DOHH2 (cell line): Measurements from ENCODE around the gene DRC3.

Source experiments
- H3F3A ChIP-seq: fragments of 200-600 bp; sonication (generic), shearing (Covaris generic); 2 replicates; pipeline ENCODE4 v1.6.0; 2016; ENCODE audit warnings: antibody characterized with exemption, mild to moderate bottlenecking; ENCODE audit not compliant: control insufficient read depth, insufficient read depth
- H3K27ac ChIP-seq: fragments of 200-600 bp; sonication (generic); 2 replicates; pipeline ENCODE4 v1.5.1; 2014; ENCODE audit warnings: low read depth, mild to moderate bottlenecking, low read length, moderate library complexity
- H3K27me3 ChIP-seq: fragments of 200-600 bp; sonication (generic); 2 replicates; pipeline ENCODE4 v1.6.1; 2014; ENCODE audit warnings: mild to moderate bottlenecking, low read length, mixed read lengths; ENCODE audit not compliant: control insufficient read depth
- H3K36me3 ChIP-seq: fragments of 200-600 bp; sonication (generic); 2 replicates; pipeline ENCODE4 v1.6.1; 2014; ENCODE audit warnings: mild to moderate bottlenecking, low read length, moderate library complexity, mixed read lengths; ENCODE audit not compliant: control insufficient read depth
- H3K4me1 ChIP-seq: fragments of 200-600 bp; sonication (generic); 2 replicates; pipeline ENCODE4 v1.6.1; 2014; ENCODE audit warnings: mild to moderate bottlenecking, low read length, mixed read lengths; ENCODE audit not compliant: control insufficient read depth
- H3K4me2 ChIP-seq: fragments of 200-600 bp; sonication (generic); 2 replicates; pipeline ENCODE4 v1.6.0; 2014; ENCODE audit warnings: mild to moderate bottlenecking, low read length, moderate library complexity
- H3K4me3 ChIP-seq: fragments of 200-600 bp; sonication (generic); 2 replicates; pipeline ENCODE4 v1.5.1; 2014; ENCODE audit warnings: mild to moderate bottlenecking, low read length, mixed read lengths
- H3K79me2 ChIP-seq: fragments of 200-600 bp; sonication (generic); 2 replicates; pipeline ENCODE4 v1.6.1; 2014; ENCODE audit warnings: mild to moderate bottlenecking, low read length, mixed read lengths; ENCODE audit not compliant: control insufficient read depth
- H3K9me2 ChIP-seq: fragments of 200-600 bp; sonication (generic); replicated peaks from 2 replicates; pipeline ENCODE4 v1.6.1; 2014; ENCODE audit warnings: mild to moderate bottlenecking, low read length, mixed read lengths; ENCODE audit not compliant: control insufficient read depth
- H3K9me3 ChIP-seq: fragments of 200-600 bp; sonication (generic); 2 replicates; pipeline ENCODE4 v1.6.1; 2014; ENCODE audit warnings: antibody characterized with exemption, low read length, mixed read lengths; ENCODE audit not compliant: control insufficient read depth, insufficient read depth
- H4K20me1 ChIP-seq: fragments of 200-600 bp; sonication (generic); 2 replicates; pipeline ENCODE4 v1.6.0; 2014; ENCODE audit warnings: low read depth, mild to moderate bottlenecking, antibody characterized with exemption, low read length, moderate library complexity; ENCODE audit not compliant: control insufficient read depth, insufficient read depth
- CTCF ChIP-seq: fragments of 200-600 bp; sonication (generic); IDR thresholded peaks from one replicate; pipeline ENCODE4 v1.5.1; 2014; ENCODE audit warnings: antibody characterized with exemption, mild to moderate bottlenecking, low read depth, low read length; ENCODE audit not compliant: poor library complexity, severe bottlenecking
- EZH2phosphoT487 ChIP-seq: fragments of 200-600 bp; sonication (generic); IDR thresholded peaks from 2 replicates; pipeline ENCODE4 v1.6.1; 2017; ENCODE audit warnings: borderline replicate concordance, mild to moderate bottlenecking, antibody characterized with exemption, low read length, moderate library complexity, mixed read lengths

The DRC3 gene

GRCh38 chr17:17929655-17930380, 42.8 kb upstream of the DRC3 start:
- Histone ChIP-seq H4K20me1 (no peaks in the 10 kb centered on the region), H3K27me3 (no peaks in the 10 kb centered on the region), H3K4me2 (no peak overlapping the region), H3K79me2 (no peaks in the 10 kb centered on the region), H3K27ac (no peak overlapping the region), H3K4me3 (no peak overlapping the region), H3K9me3 (no peaks in the 10 kb centered on the region), H3K4me1 (no peaks in the 10 kb centered on the region), H3K36me3 (no peaks in the 10 kb centered on the region), H3K9me2 (no peaks in the 10 kb centered on the region), H3F3A (no peaks in the 10 kb centered on the region)
- TF ChIP-seq EZH2phosphoT487, result no peak
- no peak for TF ChIP-seq CTCF

GRCh38 chr17:17930674-17931073, 42.0 kb upstream of the DRC3 start:
- Histone ChIP-seq H3K27me3 (no peaks in the 10 kb centered on the region), H4K20me1 (no peaks in the 10 kb centered on the region), H3K9me2 (no peaks in the 10 kb centered on the region), H3K4me3 (no peak overlapping the region), H3K36me3 (no peaks in the 10 kb centered on the region), H3K79me2 (no peaks in the 10 kb centered on the region), H3F3A (no peaks in the 10 kb centered on the region), H3K9me3 (no peaks in the 10 kb centered on the region), H3K4me2 (no peak overlapping the region), H3K27ac (no peak overlapping the region), H3K4me1 (no peaks in the 10 kb centered on the region)
- TF ChIP-seq CTCF (no peak), EZH2phosphoT487 (no peak)

- H3K4me1 ChIP-seq, result no peaks in the 10 kb centered on the region
- H3K79me2 ChIP-seq, result no peaks in the 10 kb centered on the region
- no peaks in the 10 kb centered on the region for H4K20me1 ChIP-seq
Measured at GRCh38 chr17:17931159-17931558, 41.5 kb upstream of the DRC3 start.

More at GRCh38 chr17:17931159-17931558, 41.5 kb upstream of the DRC3 start:
- Histone ChIP-seq H3K36me3 (no peaks in the 10 kb centered on the region), H3K9me3 (no peaks in the 10 kb centered on the region), H3F3A (no peaks in the 10 kb centered on the region), H3K9me2 (no peaks in the 10 kb centered on the region), H3K4me3 (no peak overlapping the region), H3K27ac (no peak overlapping the region), H3K27me3 (no peaks in the 10 kb centered on the region), H3K4me2 (no peak overlapping the region)
- TF ChIP-seq CTCF (no peak), EZH2phosphoT487 (no peak)
